ENCODE results near the gene ERN1.

Gene ERN1

DNA sequence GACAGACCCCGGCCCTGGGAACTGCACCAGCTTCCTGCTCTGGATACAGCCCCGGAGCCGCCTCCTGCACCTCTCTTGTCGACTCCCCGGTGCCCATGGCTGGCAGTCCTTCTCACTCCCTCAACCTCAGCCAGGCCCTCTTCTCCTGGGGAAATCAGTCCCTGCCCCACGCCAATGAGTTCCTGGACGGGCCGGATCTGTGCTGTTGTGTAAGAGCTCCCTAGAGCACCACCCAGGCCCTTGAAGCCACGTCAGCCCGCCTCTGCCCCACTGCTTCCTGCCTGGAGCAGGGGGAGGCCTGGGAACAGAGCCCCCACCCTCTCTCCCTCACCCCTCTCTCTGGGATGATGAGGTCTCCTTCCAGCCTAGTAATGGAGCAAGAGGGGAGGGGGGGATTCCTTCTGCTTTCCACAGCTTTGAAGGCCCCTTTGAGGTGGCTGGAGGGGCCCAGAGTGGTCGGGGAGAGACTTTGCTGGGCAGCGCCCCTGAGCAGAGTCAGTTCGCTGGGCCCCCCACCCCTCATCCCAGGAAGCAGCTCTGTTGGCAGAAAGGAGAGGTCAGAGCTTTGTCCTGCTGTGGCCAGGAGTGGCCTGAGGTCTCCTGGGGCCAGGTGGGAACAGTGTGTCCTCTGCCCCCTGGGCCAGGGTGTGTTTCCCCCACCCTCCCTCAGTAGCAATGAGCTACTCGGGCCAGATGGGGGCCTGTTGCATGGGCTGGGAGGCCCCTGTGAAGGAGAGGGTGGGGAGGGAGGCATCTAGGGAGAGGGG, 128.0 kb downstream of the ERN1 start:
- DNase-seq, result no peak

DNA sequence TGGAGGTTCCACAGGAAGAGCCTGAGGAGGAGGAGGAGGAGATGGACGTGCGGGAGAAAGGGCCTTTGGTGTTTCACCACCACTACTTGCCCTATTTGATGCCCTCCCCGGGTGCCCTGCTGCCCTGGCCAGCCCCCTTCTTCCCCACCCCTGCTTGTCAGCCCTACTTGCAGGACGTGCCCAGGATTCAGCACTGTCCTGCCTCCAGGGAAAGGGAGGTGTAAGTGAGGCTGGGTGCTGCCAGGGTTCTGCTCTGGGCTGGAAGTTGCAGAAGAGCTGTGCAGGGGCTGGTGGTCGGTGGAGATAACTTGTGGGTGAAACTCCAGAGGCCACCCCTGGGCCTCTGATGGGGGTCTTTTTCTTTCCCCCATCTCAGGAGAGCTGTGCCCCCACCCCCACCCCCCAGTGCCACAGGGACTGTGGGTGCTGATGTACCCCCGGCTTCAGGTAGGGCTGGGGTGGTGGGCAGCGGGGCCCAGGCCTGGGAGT, 128.8 kb downstream of the ERN1 start:
- DNase-seq, result no peak

DNA sequence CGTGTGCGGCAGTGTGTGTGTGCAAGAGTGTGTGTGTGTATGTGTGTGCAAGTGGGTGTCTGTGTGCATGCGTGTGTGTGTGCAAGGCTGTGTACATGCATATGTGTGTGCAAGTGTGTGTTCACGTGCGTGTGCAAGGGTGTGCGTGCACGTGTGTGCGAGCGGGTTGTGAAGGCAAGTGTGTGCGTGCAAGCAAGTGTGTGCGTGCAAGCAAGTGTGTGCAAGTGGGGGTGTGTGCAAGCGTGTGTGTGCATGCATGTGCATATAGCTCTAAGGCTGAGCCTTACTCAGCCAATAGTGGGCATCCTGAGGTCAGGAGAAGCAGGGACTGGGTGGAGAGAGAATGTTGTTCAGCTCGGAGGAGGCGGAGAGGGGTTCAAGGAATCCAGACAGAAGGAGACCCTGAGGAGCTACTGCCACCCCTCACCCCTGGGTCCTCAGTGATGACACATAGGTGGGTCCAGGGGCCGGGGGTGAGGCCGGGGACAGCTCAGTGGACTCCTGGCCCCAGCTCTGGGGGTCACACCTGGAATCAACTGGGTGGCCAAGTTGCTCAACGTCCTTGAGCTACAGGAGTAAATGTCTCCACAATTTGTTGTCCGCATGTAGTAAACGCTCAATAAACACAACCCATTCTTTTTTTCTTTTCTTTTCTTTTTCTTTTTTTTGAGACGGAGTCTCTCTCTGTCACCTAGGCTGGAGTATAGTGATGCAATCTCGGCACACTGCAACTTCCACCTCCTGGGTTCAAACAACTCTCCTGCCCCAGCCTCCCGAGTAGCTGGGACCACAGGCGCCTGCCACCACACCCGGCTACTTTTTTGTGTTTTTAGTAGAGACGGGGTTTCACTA, 130.0 kb downstream of the ERN1 start:
- DNase-seq, result no peak

DNA sequence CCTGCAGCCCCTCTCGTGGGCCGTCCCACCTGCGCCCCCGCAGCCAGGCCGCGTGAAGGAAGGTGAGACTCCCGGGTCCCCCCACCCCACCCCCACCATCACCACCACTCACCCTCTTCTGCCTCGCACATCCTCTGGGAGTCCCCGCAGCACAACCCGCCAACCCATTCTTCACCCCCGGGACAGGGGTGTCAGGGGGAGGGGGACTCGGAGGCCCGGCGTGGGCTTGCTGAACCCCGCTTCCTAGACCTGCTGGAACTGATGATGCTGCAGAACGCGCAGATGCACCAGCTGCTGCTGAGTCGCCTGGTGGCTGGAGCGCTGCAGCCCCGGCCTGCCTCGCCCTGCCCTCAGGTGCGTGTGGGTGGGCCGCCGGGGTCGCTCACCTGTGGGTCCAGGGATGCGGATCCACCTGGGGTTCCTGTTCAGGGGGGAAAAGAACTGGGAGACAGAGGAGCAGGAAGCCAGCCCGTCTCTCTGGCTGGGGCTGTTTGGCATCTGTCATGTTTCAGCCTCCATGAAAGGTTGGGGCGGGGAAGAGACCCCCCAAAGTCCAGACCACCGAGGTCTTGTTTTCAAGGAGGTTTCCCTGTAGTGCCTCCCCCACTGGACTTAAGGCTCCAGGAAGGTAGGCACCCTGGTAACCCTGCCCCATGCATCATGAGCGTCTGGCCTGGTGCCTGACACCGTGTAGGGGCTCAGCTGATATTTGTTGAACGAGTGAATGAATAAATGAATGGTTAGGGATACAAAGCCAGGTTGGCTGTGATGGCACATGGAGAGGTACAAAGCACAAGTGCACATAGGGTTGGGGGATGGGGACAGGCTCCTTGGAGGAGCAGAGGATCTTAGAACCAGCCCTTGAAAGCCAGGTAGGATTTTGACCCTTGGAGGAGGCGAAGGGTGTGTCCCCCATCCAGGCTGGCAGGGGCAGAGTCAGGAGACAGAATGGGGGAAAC, 130.9 kb downstream of the ERN1 start:
- DNase-seq, result no peak

DNA sequence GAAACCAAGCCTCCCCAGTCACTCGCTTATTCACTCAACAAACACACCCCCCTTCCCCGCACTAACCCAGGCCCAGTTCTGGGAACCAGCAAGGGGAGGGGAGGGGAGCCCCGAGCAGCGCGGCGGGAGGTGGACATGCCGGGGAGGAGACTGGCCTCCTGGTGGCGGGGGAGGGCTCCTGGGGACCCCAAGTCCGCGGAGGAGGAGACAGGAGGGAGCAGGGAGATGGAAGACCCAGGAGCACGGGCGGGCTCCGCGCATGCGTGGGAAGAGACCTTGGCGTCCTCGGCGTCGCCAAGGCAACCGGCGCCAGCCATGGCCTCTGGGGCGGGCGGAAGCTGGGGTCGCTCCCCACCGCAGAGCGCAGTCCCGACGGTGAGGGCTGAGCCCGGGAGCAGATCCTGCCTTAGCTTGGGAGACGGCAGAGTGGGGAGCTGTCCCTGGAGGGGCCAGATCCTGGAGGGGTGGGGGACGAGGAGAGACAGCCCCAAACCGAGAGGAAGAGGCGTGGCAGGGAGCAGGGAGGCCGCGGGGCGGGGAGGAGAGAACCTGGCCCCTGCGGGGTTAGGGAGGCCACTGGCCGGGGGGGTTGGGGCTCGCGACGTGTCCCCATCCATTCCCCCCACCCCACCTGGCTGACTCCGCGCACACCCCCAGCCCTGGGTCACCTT, 131.8 kb downstream of the ERN1 start, which contains the start of gene PRR29:
TSS of gene PRR29 (plus strand) at position 302 of the 671 bp plus-strand sequence. CDS start at position 316, 14 bp downstream.
- peak; percentile 54 for DNase-seq

DNA sequence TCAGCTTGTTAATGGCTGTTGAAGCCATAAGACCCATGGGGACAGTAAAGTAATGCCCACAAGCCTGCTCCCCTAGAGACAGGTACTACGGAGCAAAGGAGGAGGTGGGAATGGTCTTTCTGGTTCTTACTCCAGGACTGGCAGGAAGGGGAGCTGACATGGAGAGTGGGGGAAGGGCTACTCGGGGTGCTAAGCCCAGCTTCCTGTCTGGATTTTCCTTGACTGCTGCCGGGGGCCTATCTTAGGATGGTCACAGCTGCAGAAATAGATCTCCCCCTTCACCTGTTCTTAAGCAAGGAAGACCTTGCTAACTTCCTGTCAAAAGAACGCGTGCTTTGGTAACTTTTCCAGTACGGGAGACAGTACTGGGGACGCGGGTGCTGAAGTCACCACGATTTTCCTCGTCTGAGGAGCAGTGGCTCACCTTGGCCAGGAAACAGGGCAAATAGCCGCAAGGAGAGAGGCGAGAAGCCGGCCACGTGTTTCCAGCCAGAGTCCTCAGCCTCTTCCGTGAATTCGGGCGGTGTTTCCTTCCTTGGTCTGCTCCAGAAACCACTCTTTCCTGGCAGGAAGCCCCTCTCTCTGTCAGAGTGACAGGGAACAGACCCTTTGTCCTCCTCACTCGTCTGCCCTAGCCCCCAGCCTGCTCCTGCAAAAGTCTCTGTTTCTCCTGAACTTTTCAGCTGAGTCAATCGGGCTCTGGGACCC, 132.4 kb downstream of the ERN1 start:
- DNase-seq, result no peak

DNA sequence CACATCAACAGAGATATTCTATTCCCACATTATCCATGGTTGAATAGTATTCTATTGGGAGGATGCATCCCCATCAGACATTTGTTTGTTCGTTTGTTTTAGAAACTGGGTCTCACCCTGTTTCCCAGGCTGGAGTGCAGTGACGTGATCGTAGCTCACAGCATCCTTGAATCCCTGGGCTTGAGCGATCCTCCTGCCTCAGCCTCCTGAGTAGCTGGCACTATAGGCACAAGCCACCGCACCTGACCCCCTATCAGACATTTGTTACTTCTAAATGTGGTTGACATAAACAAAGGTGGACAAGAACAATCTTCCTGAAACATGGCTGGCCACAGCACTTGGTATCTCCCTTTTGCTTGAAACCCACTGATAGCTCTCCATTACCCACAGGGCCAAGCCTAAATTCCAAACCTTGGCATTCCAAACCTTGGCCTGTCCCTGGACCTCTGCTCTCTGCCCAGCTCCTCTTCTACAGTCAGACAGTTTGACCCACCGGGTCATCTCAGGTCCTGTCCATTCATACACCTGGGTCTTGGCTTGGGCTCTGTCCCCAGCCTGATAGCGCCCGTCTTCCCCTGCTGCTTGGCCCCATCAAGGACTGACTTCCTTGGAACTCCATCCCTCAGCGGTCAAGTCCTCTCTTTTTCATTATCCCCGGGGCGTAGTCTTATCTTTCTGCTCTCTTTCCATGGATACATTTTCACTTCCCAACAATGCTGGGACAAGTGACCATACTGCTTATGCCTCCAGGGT, 133.3 kb downstream of the ERN1 start:
- DNase-seq, result no peak

DNA sequence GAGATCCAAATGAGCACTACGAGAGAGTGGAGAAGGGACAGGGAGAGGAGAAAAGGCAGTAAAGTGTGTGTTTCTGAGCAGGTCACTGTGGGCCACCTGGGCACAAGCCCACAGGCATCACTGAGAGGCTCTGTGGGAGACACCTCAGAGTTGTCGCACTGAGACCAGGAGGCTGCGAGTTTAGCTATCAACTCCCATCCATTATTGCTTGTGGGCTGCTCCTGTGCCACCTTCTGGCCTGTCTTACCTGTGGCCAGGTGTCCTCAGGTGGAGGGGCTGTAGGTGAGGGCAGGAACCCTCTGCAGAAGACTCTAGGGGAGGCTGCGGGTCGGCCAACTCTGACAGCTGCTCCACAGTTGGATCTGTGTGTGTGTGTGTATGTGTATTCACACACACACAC, 134.3 kb downstream of the ERN1 start:
- no peak for DNase-seq

DNA sequence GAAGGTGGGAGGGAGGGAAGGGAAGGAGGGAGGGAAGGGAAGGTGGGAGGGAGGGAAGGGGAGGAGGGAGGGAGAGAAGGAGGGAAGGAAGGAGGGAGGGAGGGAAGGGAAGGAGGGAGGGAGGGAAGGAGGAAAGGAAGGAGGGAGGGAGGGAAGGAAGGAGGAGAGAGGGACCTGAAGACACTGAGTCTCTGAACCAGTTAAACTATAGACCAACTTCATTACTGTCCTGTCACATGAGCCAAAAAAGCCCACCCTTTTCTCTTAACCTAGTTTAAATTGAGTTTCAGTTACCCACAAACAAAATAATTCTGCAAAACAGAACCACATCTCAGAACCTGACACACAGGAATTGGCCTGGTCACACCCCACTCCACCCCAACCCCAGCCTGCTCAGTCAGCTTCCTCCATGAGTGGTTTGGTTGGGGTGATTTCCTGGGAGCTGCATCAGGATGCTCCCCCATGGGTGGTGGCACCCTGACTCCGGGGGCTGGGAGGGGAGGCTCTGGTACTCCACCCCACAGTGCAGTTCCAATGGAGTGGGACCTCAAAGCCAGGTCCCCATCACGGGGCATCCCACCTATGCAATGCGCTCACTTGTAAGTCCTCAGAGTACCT, 136.5 kb downstream of the ERN1 start:
- DNase-seq, result no peak

DNA sequence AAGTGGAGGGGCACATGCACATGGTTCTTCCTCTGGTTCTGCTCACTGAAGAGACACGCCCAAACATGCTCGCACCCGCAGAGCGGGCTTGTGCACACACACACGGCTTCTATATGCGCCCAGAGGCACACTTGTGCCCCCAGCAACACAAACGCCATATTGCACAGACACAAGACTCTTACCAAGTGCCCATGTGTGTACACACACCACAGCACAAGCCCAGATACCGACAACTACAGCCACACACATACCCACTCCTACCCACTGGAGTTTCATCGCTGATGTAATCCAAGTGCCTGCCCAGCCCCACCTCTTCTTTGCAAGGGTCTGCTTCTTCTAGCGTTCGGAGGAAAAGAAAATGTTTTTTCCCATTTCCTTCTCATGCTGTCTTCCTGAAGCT, 138.3 kb downstream of the ERN1 start:
- no peak for DNase-seq

DNA sequence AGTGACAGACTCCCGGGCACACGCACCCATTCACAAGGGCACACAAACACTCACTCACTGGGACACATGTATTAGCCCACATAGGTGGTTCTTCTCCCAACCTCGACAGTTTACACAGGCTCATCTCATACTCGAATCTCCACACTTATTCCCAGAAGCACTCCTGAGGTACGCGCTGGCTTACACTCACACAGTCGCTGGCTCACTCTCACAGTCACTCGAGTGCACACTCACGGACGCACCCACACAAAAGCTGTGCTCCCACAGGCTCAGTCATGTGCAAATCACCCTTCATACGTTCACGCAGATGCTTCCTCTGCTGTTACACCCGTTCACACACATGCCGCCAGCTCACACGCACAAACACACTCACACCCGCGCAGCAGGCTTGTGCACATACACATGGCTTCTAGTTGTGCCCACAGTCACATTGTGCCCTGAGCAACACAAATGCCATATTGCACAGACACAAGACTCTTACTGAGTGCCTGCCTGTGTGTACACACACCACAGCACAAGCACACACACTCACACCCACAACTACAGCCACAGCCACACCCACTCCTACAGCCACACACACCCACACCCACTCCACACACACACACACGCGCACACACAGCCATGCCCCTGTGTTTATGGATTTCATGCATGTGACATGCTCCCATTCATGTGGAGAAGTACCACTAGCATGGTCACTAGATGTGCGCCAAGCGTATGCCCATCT, 140.2 kb downstream of the ERN1 start:
- no peak for DNase-seq
